HG02610 (cell line): ENCODE data around the gene MTFR2.

Experiments used
- ATAC-seq: cut with Tn5 transposase; IDR thresholded peaks from one replicate; pipeline ENCODE4 v1.9.1; 2021; ENCODE audit warnings: mild to moderate bottlenecking, moderate library complexity; ENCODE audit not compliant: unreplicated experiment

Gene MTFR2

DNA sequence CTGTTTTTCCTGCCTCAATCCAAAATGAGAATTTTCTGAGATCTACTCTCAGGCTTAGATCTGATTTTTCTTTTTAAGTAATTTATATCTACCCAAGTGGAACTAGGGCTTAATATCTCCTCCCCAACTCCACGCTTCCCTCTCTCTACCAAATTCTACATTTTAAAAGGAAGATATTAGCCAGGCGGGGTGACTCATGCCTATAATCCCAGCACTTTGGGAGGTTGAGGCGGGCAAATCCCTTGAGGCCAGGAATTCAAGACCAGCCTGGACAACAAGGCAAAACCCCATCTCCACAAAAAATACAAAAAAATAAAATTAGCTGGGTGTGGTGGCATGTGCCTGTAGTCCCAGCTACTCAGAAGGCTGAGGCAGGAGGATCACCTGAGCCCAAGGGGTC lies 61.0 kb downstream of the MTFR2 start:
- no peak for ATAC-seq

DNA sequence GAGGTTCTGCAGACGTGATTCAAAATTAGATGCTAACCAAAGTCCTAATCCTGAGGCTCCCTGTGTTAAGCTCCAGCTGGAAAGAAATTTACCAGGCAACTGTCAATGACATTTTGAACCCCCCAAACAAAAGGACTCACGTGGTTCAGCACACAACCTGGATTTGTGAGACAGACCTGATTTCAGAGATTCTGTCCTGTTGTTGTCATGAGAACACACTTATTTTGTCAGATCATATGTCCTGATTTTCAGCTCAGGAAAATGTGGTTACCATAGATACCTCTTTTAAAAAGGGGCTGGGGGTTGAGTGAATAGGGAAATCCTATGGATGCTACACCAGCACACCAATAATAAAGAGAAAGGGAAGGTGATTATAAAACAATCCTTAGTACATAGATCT lies 61.6 kb downstream of the MTFR2 start:
- ATAC-seq: no peak

DNA sequence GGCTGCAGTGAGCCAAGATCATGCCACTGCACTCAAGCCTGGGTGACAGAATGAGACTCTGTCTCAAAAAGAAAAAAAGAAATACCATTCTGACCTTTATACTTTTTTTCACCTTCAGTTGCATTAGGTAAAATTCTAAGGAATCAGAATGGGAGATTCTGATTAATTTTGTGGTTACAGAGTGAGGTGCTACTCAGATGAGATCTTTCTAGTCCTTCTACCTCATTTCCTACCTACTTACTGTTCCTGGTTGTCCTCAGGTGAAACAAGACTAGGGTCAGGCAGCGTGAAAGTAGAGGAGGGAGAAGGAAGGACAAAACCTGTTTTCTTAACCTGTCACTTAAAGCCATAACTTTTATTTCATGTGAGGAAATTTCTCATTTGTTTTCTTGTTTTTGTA lies 63.7 kb downstream of the MTFR2 start:
- no peak for ATAC-seq

DNA sequence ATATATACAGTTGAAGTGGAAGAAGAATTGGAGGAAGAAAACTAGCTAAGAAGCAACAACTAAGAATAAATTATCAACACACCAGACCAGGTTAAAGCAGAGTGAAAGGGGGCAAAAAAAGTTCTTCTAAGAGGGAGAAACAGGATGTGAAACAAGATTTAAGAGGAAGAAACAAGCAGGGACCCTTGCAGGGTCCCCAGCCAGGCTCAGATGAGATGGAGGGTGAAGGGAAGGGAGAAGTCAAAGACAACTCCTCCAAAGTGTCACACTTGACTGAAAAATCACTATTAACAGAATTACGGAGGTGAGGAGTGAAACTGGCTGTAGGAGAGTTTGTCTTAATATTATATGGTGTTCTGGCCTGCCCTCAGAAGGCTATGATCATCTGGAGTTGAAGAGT lies 65.4 kb downstream of the MTFR2 start:
- ATAC-seq: no peak

DNA sequence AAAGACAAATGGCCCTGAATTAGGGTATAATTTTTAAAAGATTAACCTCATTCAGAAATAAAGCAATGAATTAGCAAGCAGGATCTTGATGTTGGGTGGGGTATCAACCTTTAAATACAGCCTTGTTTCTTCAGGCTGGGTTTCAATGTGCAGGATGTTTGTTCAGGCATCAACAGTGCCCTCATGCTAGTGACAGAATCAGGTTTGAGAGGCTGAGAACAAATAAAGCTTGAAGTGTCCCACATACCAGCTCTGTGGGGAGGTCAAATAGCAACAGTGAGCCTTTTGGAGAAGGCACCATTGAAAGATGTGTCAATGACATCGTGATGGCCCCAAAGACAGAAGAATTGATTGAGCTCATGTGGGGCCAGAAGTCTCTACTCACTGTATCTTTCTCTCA lies 68.2 kb downstream of the MTFR2 start:
- no peak for ATAC-seq

DNA sequence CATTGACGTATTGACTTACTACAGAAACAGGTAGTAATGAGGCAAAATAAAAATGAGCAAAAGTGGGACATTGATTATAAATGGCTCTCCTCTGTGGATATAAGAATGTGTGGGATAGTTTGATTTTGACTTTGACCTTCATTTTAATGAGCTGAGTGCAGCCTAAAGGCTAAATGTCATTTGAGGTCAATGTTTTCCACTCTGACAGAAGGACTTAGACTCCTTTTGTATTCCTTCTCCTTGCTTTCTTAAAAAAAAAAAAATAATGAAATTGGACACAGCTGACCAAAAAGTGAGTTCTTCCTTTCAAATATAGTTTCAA lies 68.6 kb downstream of the MTFR2 start:
- ATAC-seq: no peak
